ENCODE data around the gene FLT4. TPM values are rescaled to one million over a fixed set of nuclear protein-coding genes. Genes with fewer than 3 reads are reported as not detected.

The FLT4 gene
- polyA plus RNA-seq, 1 donor (not counting 4 experiments of a cell fraction or from before 2014, with no cell fraction given): not detected

DNA sequence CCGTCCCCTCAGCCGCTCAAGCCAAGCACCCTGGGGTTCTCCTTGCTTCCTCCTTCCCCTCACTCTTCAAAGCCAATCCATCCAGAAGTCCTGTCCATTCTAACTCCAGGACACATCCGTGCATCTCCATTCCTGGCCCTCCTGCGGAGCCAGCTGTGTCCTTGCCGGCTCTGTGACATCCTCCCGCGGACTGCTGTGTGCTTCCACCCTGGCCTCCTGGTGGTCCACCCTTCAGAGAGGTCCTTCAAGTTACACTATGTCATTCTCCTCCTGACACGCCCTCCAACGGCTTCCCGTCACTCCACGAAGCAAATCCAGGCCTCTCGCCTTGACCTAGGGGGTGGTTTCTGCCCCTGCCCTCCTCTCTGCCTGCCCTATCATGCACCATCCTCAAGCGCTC lies 45.1 kb downstream of the FLT4 start:
- no peaks in the 10 kb centered on the region for H3K36me3 ChIP-seq (ENCODE audit: control insufficient read depth in 2 of 2, extremely low read depth in 1 of 2, insufficient read depth in 2 of 2, low read length in 2 of 2)
- peaks cover 2% of the 10 kb centered on the region for H4K20me1 ChIP-seq (ENCODE audit: control insufficient read depth, extremely low read depth, insufficient read depth, low read length)
- no peak overlapping the region for H3K27ac ChIP-seq (ENCODE audit: control insufficient read depth, insufficient read depth, low read length)
- no peak overlapping the region for H3K9ac ChIP-seq (ENCODE audit: control insufficient read depth, extremely low read depth, insufficient read depth, low read length)
- H3K4me3 ChIP-seq (ENCODE audit: control insufficient read depth in 2 of 3, extremely low read depth in 1 of 3, insufficient read depth in 2 of 3, low read depth in 1 of 3, low read length in 3 of 3): no peak overlapping the region
- dilution Hi-C loops (cut with MboI; ENCODE audit: extremely low pct_ligation_motif_present, low sequenced_read_pairs): no loop called here
- H3K4me2 ChIP-seq (ENCODE audit: control insufficient read depth, extremely low read depth, insufficient read depth, low read depth, low read length): no peak overlapping the region
- no peaks in the 10 kb centered on the region for H3K27me3 ChIP-seq (ENCODE audit: control insufficient read depth, extremely low read depth, insufficient read depth, low read length)
- no peaks in the 10 kb centered on the region for H3K9me3 ChIP-seq (ENCODE audit: control insufficient read depth, low read depth, low read length)
- no peaks in the 10 kb centered on the region for H3K79me2 ChIP-seq (ENCODE audit: control insufficient read depth, insufficient read depth, low read length)
- no peak overlapping the region for H2AFZ ChIP-seq (ENCODE audit: control insufficient read depth, low read length)
- TF ChIP-seq, protein P1, sequence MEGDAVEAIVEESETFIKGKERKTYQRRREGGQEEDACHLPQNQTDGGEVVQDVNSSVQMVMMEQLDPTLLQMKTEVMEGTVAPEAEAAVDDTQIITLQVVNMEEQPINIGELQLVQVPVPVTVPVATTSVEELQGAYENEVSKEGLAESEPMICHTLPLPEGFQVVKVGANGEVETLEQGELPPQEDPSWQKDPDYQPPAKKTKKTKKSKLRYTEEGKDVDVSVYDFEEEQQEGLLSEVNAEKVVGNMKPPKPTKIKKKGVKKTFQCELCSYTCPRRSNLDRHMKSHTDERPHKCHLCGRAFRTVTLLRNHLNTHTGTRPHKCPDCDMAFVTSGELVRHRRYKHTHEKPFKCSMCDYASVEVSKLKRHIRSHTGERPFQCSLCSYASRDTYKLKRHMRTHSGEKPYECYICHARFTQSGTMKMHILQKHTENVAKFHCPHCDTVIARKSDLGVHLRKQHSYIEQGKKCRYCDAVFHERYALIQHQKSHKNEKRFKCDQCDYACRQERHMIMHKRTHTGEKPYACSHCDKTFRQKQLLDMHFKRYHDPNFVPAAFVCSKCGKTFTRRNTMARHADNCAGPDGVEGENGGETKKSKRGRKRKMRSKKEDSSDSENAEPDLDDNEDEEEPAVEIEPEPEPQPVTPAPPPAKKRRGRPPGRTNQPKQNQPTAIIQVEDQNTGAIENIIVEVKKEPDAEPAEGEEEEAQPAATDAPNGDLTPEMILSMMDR (optimal IDR thresholded peaks at IDR 0.05 in 1 of 3, IDR thresholded peaks at IDR 0.05 in 1 of 3, conservative IDR thresholded peaks at IDR 0.05 in 1 of 3; ENCODE audit: extremely low read depth in 1 of 3, insufficient read depth in 2 of 3, low read length in 3 of 3): no peak
- TF ChIP-seq EZH2 (IDR thresholded peaks at IDR 0.05; ENCODE audit: low read length): no peak
- DNase-seq (ENCODE audit: low read depth, low spot score) (no peak), FAIRE-seq (no peak)
- no peaks in the 10 kb centered on the region for H3K9me1 ChIP-seq (ENCODE audit: control insufficient read depth, extremely low read depth, insufficient read depth, low read length)
- no peaks in the 10 kb centered on the region for H3K4me1 ChIP-seq (ENCODE audit: control insufficient read depth, extremely low read depth, insufficient read depth, low read length)

DNA sequence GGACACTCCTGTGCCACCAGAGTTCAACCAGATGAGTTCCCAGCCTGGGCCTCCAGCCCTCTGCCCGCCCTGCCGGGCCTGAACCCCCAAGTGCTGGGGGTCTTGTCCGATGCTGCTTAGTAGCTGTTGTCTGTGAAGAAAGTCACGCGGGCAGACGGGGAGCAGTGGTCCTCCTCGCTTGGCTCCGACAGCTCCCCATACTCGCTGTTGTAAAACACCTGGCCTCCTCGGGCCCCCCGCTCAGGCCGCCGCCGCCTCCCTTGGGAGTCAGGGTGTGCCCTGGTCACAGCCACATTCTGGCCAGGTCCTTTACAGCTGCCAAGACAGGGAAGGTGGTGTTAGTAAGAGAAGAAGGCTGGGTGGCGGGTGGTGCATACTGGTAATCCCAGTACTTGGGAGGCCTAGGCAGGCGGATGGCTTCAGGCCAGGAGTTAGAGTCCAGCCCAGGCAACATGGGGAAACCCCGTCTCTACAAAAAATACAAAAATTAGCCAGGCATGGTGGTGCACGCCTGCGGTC lies 46.3 kb downstream of the FLT4 start:
- Histone ChIP-seq H3K4me3 (ENCODE audit: control insufficient read depth in 2 of 3, extremely low read depth in 1 of 3, insufficient read depth in 2 of 3, low read depth in 1 of 3, low read length in 3 of 3) (no peak overlapping the region), H3K27ac (ENCODE audit: control insufficient read depth, insufficient read depth, low read length) (no peak overlapping the region), H3K9me3 (ENCODE audit: control insufficient read depth, low read depth, low read length) (no peaks in the 10 kb centered on the region), H2AFZ (ENCODE audit: control insufficient read depth, low read length) (no peak overlapping the region), H4K20me1 (ENCODE audit: control insufficient read depth, extremely low read depth, insufficient read depth, low read length) (no peaks in the 10 kb centered on the region), H3K4me1 (ENCODE audit: control insufficient read depth, extremely low read depth, insufficient read depth, low read length) (no peaks in the 10 kb centered on the region), H3K9ac (ENCODE audit: control insufficient read depth, extremely low read depth, insufficient read depth, low read length) (no peak overlapping the region), H3K36me3 (ENCODE audit: control insufficient read depth in 2 of 2, extremely low read depth in 1 of 2, insufficient read depth in 2 of 2, low read length in 2 of 2) (no peaks in the 10 kb centered on the region), H3K79me2 (ENCODE audit: control insufficient read depth, insufficient read depth, low read length) (no peaks in the 10 kb centered on the region), H3K4me2 (ENCODE audit: control insufficient read depth, extremely low read depth, insufficient read depth, low read depth, low read length) (no peak overlapping the region), H3K27me3 (ENCODE audit: control insufficient read depth, extremely low read depth, insufficient read depth, low read length) (no peaks in the 10 kb centered on the region), H3K9me1 (ENCODE audit: control insufficient read depth, extremely low read depth, insufficient read depth, low read length) (no peaks in the 10 kb centered on the region)
- dilution Hi-C loops (cut with MboI; ENCODE audit: extremely low pct_ligation_motif_present, low sequenced_read_pairs): no loop called here
- TF ChIP-seq, protein P1 (optimal IDR thresholded peaks at IDR 0.05 in 1 of 3, IDR thresholded peaks at IDR 0.05 in 1 of 3, conservative IDR thresholded peaks at IDR 0.05 in 1 of 3; ENCODE audit: extremely low read depth in 1 of 3, insufficient read depth in 2 of 3, low read length in 3 of 3): no peak
- no peak for TF ChIP-seq EZH2 (IDR thresholded peaks at IDR 0.05; ENCODE audit: low read length)
- DNase-seq (ENCODE audit: low read depth, low spot score) (no peak), FAIRE-seq (no peak)
